K562 (cell line): ENCODE measurements around the gene MCOLN2. TPM values are rescaled to one million over a fixed set of nuclear protein-coding genes. Genes with fewer than 3 reads are reported as not detected.

ENCODE experiments used
- ATAC-seq: fragments of 200-7000 bp; cut with Tn5 transposase; 3 replicates; pipeline ENCODE4 v1.9.1; 2020; ENCODE audit warnings: moderate library complexity
- BruUV-seq: library from RNA; stranded (reverse); fragments of 400-500 nt; replicated peaks from 2 replicates; lab custom pipeline; 2021; lab: Mats Ljungman, UMichigan
- CTCF ChIA-PET: fragments of 300-600 bp; formaldehyde crosslinking; extraction: SDS; loops from one replicate; lab custom pipeline; 2021; ENCODE audit warnings: low intra/inter-chr PET ratio; lab: Yijun Ruan, JAX
- POLR2A ChIA-PET: fragments of 300-600, 350-650 bp; sonication (Branson Sonifier 250); formaldehyde crosslinking; extraction: SDS; loops from one replicate; lab custom pipeline; 2021; ENCODE audit warnings: antibody characterized with exemption, inconsistent platforms; lab: Yijun Ruan, JAX
- DNase-seq, 4 experiments: peaks; one replicate each; pipeline versions ENCODE4 v3.0.0 to v3.0.0-alpha.2; 2011 to 2018; ENCODE audit warnings: low spot score in 3 of 4, mixed read lengths in 3 of 4; ENCODE audit errors: extremely low read depth in 1 of 4
- FAIRE-seq: peaks from 2 replicates; lab custom pipeline; 2011; peaks lifted over from hg19 to GRCh38; lab: Jason Lieb, UNC
- H2AFZ ChIP-seq: 2 replicates; pipeline ENCODE4 v1.6.0; 2011; ENCODE audit warnings: low read depth, low read length, control low read depth, inconsistent platforms
- H3K27ac ChIP-seq: fragments of 200-600 bp; 3 replicates; pipeline ENCODE4 v1.8.0; 2011; ENCODE audit warnings: low read depth, mild to moderate bottlenecking, control low read depth, inconsistent platforms, low read length, moderate library complexity, mixed read lengths; ENCODE audit errors: extremely low read depth
- H3K27me3 ChIP-seq, 2 experiments: fragments of 300-600 bp in 1 of 2; 2 replicates in 1 of 2; 3 replicates in 1 of 2; pipeline versions ENCODE4 v1.6.0 to v1.8.0; 2011; ENCODE audit warnings: inconsistent platforms in 2 of 2, low read length in 2 of 2, mild to moderate bottlenecking in 1 of 2, mixed read lengths in 1 of 2, moderate library complexity in 1 of 2; ENCODE audit not compliant: control insufficient read depth in 2 of 2, insufficient read depth in 2 of 2
- H3K36me3 ChIP-seq: fragments of 300-600 bp; 3 replicates; pipeline ENCODE4 v1.8.0; 2011; ENCODE audit warnings: mild to moderate bottlenecking, low read length, inconsistent platforms; ENCODE audit not compliant: control insufficient read depth, insufficient read depth
- H3K4me1 ChIP-seq, 2 experiments: fragments of 200-600 bp in 1 of 2; replicated peaks in 1 of 2; 2 replicates in 1 of 2; 3 replicates in 1 of 2; pipeline versions ENCODE4 v1.5.1 to v1.8.0; 2011; ENCODE audit warnings: inconsistent platforms in 2 of 2, low read length in 2 of 2, mild to moderate bottlenecking in 1 of 2, mixed read lengths in 1 of 2, moderate library complexity in 1 of 2; ENCODE audit not compliant: control insufficient read depth in 2 of 2, insufficient read depth in 2 of 2
- H3K4me2 ChIP-seq: 2 replicates; pipeline ENCODE4 v1.6.1; 2011; ENCODE audit warnings: low read length, control low read depth, inconsistent platforms, mixed read lengths; ENCODE audit not compliant: insufficient read depth
- H3K4me3 ChIP-seq: fragments of 200-600 bp; sonication (generic), shearing (Covaris generic); 2 replicates; pipeline ENCODE4 v1.5.1; 2016; ENCODE audit warnings: control low read depth, inconsistent platforms
- H3K79me2 ChIP-seq: fragments of 200-600 bp; 3 replicates; pipeline ENCODE4 v1.8.0; 2011; ENCODE audit warnings: low read length, inconsistent platforms; ENCODE audit not compliant: control insufficient read depth, insufficient read depth
- H3K9ac ChIP-seq, 2 experiments: 2 replicates each; pipeline versions ENCODE4 v1.6.0 to v1.6.1; 2011; ENCODE audit warnings: low read depth in 2 of 2, low read length in 2 of 2, control low read depth in 1 of 2, inconsistent platforms in 1 of 2, mild to moderate bottlenecking in 1 of 2, mixed read lengths in 1 of 2; ENCODE audit not compliant: insufficient read depth in 1 of 2
- H3K9me1 ChIP-seq: one replicate; pipeline ENCODE4 v1.6.0; 2011; ENCODE audit warnings: inconsistent platforms, mild to moderate bottlenecking, low read length, moderate library complexity; ENCODE audit not compliant: control insufficient read depth, insufficient read depth
- H3K9me3 ChIP-seq: replicated peaks from 2 replicates; pipeline ENCODE4 v1.5.1; 2011; ENCODE audit warnings: low read depth, low read length, inconsistent platforms; ENCODE audit not compliant: control insufficient read depth, insufficient read depth
- H4K20me1 ChIP-seq: replicated peaks from 2 replicates; pipeline ENCODE4 v1.6.1; 2011; ENCODE audit warnings: low read length, inconsistent platforms, mixed read lengths; ENCODE audit not compliant: control insufficient read depth, insufficient read depth
- DDX20 ChIP-seq: fragments of 450-650 bp; IDR thresholded peaks from 2 replicates; pipeline ENCODE4 v1.6.1; 2016; ENCODE audit warnings: missing genetic modification characterization, low read depth, mild to moderate bottlenecking, missing compliant biosample characterization, moderate library complexity
- DIDO1 ChIP-seq: fragments of 450-650 bp; IDR thresholded peaks from 2 replicates; pipeline ENCODE4 v1.6.1; 2016; ENCODE audit warnings: low read depth, missing biosample characterization, missing genetic modification characterization
- HOMEZ ChIP-seq: fragments of 250-450 bp; sonication (Bioruptor Pico); IDR thresholded peaks from 2 replicates; pipeline ENCODE4 v1.4.0; 2020; ENCODE audit warnings: mild to moderate bottlenecking, moderate library complexity
- MIER1 ChIP-seq: fragments of 450-650 bp; IDR thresholded peaks from 2 replicates; pipeline ENCODE4 v1.6.1; 2016; ENCODE audit warnings: antibody characterized with exemption, mild to moderate bottlenecking, low read depth
- MLLT1 ChIP-seq, 2 experiments: fragments of 450-650 bp; IDR thresholded peaks; 2 replicates each; pipeline ENCODE4 v1.6.1; 2016
- MTA2 ChIP-seq: fragments of 450-650 bp; IDR thresholded peaks from 2 replicates; pipeline ENCODE4 v1.6.1; 2016; ENCODE audit warnings: low read depth
- NCOR1 ChIP-seq: fragments of 450-650 bp; IDR thresholded peaks from 2 replicates; pipeline ENCODE4 v1.6.1; 2016; ENCODE audit warnings: mild to moderate bottlenecking, moderate library complexity
- PTRF ChIP-seq: fragments of 450-650 bp; IDR thresholded peaks from 2 replicates; pipeline ENCODE4 v1.6.1; 2016; ENCODE audit warnings: mild to moderate bottlenecking, missing genetic modification characterization, missing compliant biosample characterization
- RAD51 ChIP-seq: fragments of 450-650 bp; IDR thresholded peaks from 2 replicates; pipeline ENCODE4 v1.7.1; 2016; ENCODE audit warnings: low read depth, mild to moderate bottlenecking, borderline replicate concordance
- RBM25 ChIP-seq: fragments of 200-400 bp; formaldehyde crosslinking; IDR thresholded peaks from 2 replicates; pipeline ENCODE4 v1.6.1; 2018; ENCODE audit warnings: low read length, low read depth, moderate library complexity; ENCODE audit not compliant: severe bottlenecking
- RUNX1 ChIP-seq: sonication (generic); IDR thresholded peaks from 2 replicates; pipeline ENCODE4 v1.6.1; 2016; ENCODE audit warnings: antibody characterized with exemption, low read depth
- SMAD4 ChIP-seq: fragments of 250-450 bp; sonication (Bioruptor Pico); conservative IDR thresholded peaks from 2 replicates; pipeline ENCODE4 v1.8.0; 2021; ENCODE audit warnings: inconsistent platforms, mild to moderate bottlenecking, moderate library complexity
- TAL1 ChIP-seq: fragments of 450-650 bp; IDR thresholded peaks from 2 replicates; pipeline ENCODE4 v1.6.1; 2016; ENCODE audit warnings: mild to moderate bottlenecking
- TRIM24 ChIP-seq, 2 experiments: fragments of 450-650 bp; IDR thresholded peaks; 2 replicates each; pipeline ENCODE4 v1.6.1; 2016
- ZBTB26 ChIP-seq: fragments of 450-650 bp; formaldehyde crosslinking; IDR thresholded peaks from 2 replicates; pipeline ENCODE4 v1.4.0; 2022; ENCODE audit warnings: missing genetic modification characterization
- ZFX ChIP-seq: sonication (generic); formaldehyde crosslinking; IDR thresholded peaks from 2 replicates; pipeline ENCODE4 v1.8.0; 2022; ENCODE audit warnings: mild to moderate bottlenecking, missing genetic modification reagents, moderate library complexity
- ZNF217 ChIP-seq: sonication (generic); formaldehyde crosslinking; IDR thresholded peaks from 2 replicates; pipeline ENCODE4 v1.8.0; 2022; ENCODE audit warnings: mild to moderate bottlenecking, missing genetic modification reagents
- ZNF512 ChIP-seq: IDR thresholded peaks from 2 replicates; pipeline ENCODE4 v1.6.1; 2016; ENCODE audit warnings: missing genetic modification characterization, missing compliant biosample characterization
- ZSCAN32 ChIP-seq: fragments of 450-650 bp; formaldehyde crosslinking; IDR thresholded peaks from 2 replicates; pipeline ENCODE4 v1.4.0; 2020; ENCODE audit warnings: mild to moderate bottlenecking, moderate library complexity
- in situ Hi-C: fragments of 300-500 bp; cut with MboI; formaldehyde crosslinking; loops from 4 replicates; pipeline ENCODE4 v1.15.0; 2018; ENCODE audit warnings: inconsistent platforms, mixed read lengths
- intact Hi-C: fragments of 100-400 bp; cut with micrococcal nuclease; formaldehyde crosslinking; loops from 2 replicates; pipeline ENCODE4 v1.14.2; 2022
- polyA plus RNA-seq, 8 experiments: library from polyadenylated mRNA; depleted of rRNA in 4 of 8; stranded (reverse) in 5 of 8; unstranded in 3 of 8; fragments of >200 nt; fragmentation: Nextera tagmentation in 2 of 8; fragmentation: Illumina TruSeq in 1 of 8; extraction: Ambion mirVana in 2 of 8; extraction: Trizol in 1 of 8; gene quantifications; 2 replicates each; pipeline versions ENCODE4 v1.2.1 to v1.2.3, GENCODE V29; 2011 to 2014; ENCODE audit warnings: inconsistent platforms in 1 of 8, missing spikeins in 1 of 8
- total RNA-seq, 7 experiments: library from RNA; depleted of rRNA in 6 of 7; stranded (reverse); fragments of >200 nt in 6 of 7; fragmentation: Illumina TruSeq in 2 of 7; extraction: Trizol in 2 of 7; gene quantifications; 2 replicates each; pipeline versions ENCODE4 v1.2.1 to v1.2.3, GENCODE V29; 2011 to 2021; ENCODE audit warnings: low replicate concordance in 1 of 7

MCOLN2 gene
- total and polyA plus RNA-seq, 9 of the 15 experiments (the other 6 are each of a cell fraction or from before 2014, with no cell fraction given): 0.18 TPM; not detected in 8

GRCh38 chr1:84956097-84956496 is 40.8 kb downstream of the MCOLN2 start (continued):
- TF ChIP-seq HOMEZ (CRISPR knock-in tag) (no peak), MIER1 (no peak), RBM25 (no peak), ZFX (CRISPR knock-in tag) (no peak), ZSCAN32 (no peak), PTRF (no peak)

- no peak for ATAC-seq
- ChIA-PET POLR2A (no interaction called here), CTCF (no interaction called here)
- Histone ChIP-seq H3K27ac (no peak overlapping the region), H3K9me3 (no peaks in the 10 kb centered on the region), H3K9ac (no peak overlapping the region), H3K79me2 (no peaks in the 10 kb centered on the region), H3K4me2 (no peak overlapping the region), H3K9me1 (no peaks in the 10 kb centered on the region), H2AFZ (no peak overlapping the region), H3K36me3 (no peaks in the 10 kb centered on the region), H4K20me1 (no peaks in the 10 kb centered on the region), H3K4me1 (no peaks in the 10 kb centered on the region; a peak in 1 of 5 replicates), H3K4me3 (no peak overlapping the region), H3K27me3 (peaks cover 5 to 7% of the 10 kb centered on the region in 2 experiments; a peak in 4 of 5 replicates)
- no peak for FAIRE-seq
- in situ Hi-C loops: loop anchor here (5.0 to 25.0 kb wide), 2 partner anchors 308 to 1037 kb away; partner anchors contain the start of gene C1orf52
- no TSS peak for BruUV-seq
- intact Hi-C loops: loop anchor here (10.0 kb wide), 1 partner anchor 745 kb away; no protein-coding TSS in a partner anchor
- no peak for DNase-seq
- TF ChIP-seq RUNX1 (no peak), ZNF217 (CRISPR knock-in tag) (no peak), SMAD4 (CRISPR knock-in tag) (no peak), RAD51 (no peak), TAL1 (no peak), DDX20 (tag) (no peak), MLLT1 (IDR thresholded peaks at IDR 0.05) (no peak), NCOR1 (no peak), DIDO1 (no peak), TRIM24 (IDR thresholded peaks at IDR 0.05) (no peak), ZNF512 (tag) (no peak), MTA2 (no peak), ZBTB26 (no peak)
Measured at GRCh38 chr1:84949664-84950063, 47.2 kb downstream of the MCOLN2 start.
